Mesendoderm (in vitro differentiated cells): ENCODE measurements around the gene RECQL5.
A peak's percentile ranks its signal among the peaks of the same experiment; 100 is the strongest.
"Not testable (repeated sequence)": the region's sequence is repeated elsewhere in the genome, so short reads cannot be mapped to it uniquely, and the experiment has no call there.

Experiments
- DNase-seq: peaks from one replicate; pipeline ENCODE4 v3.0.0; 2013
- H2AK5ac ChIP-seq: 2 replicates; pipeline ENCODE4 v1.6.1; 2013; ENCODE audit warnings: low read length, inconsistent platforms
- H2BK120ac ChIP-seq: 2 replicates; pipeline ENCODE4 v1.6.1; 2013; ENCODE audit warnings: low read depth, mild to moderate bottlenecking, low read length, moderate library complexity, mixed read lengths
- H2BK15ac ChIP-seq: replicated peaks from 2 replicates; pipeline ENCODE4 v1.6.1; 2013; ENCODE audit warnings: low read depth, mild to moderate bottlenecking, moderate library complexity
- H2BK5ac ChIP-seq: 2 replicates; pipeline ENCODE4 v1.6.1; 2013; ENCODE audit warnings: low read length, inconsistent platforms
- H3K18ac ChIP-seq: 2 replicates; pipeline ENCODE4 v1.6.1; 2013; ENCODE audit warnings: mild to moderate bottlenecking, low read length, mixed read lengths
- H3K23ac ChIP-seq: one replicate; pipeline ENCODE4 v1.6.1; 2013; ENCODE audit warnings: low read length
- H3K27ac ChIP-seq: 2 replicates; pipeline ENCODE4 v1.5.1; 2013; ENCODE audit warnings: low read depth, mild to moderate bottlenecking, inconsistent platforms, low read length, moderate library complexity
- H3K27me3 ChIP-seq: 2 replicates; pipeline ENCODE4 v1.6.1; 2013; ENCODE audit warnings: low read length, control low read depth, mild to moderate bottlenecking, inconsistent platforms; ENCODE audit not compliant: insufficient read depth, poor library complexity
- H3K36me3 ChIP-seq: 2 replicates; pipeline ENCODE4 v1.6.1; 2013; ENCODE audit warnings: low read length, inconsistent platforms; ENCODE audit not compliant: control insufficient read depth, insufficient read depth
- H3K4ac ChIP-seq: one replicate; pipeline ENCODE4 v1.6.1; 2013; ENCODE audit warnings: low read depth, mild to moderate bottlenecking, low read length, moderate library complexity
- H3K4me1 ChIP-seq: 2 replicates; pipeline ENCODE4 v1.6.1; 2013; ENCODE audit warnings: low read depth, low read length, inconsistent platforms; ENCODE audit not compliant: control insufficient read depth
- H3K4me2 ChIP-seq: 2 replicates; pipeline ENCODE4 v1.6.1; 2013; ENCODE audit warnings: low read length
- H3K4me3 ChIP-seq: 2 replicates; pipeline ENCODE4 v1.5.1; 2013; ENCODE audit warnings: mild to moderate bottlenecking, low read length
- H3K56ac ChIP-seq: one replicate; pipeline ENCODE4 v1.6.1; 2013; ENCODE audit warnings: low read length
- H3K79me1 ChIP-seq: 2 replicates; pipeline ENCODE4 v1.6.1; 2013; ENCODE audit warnings: low read length, inconsistent platforms
- H3K79me2 ChIP-seq: 2 replicates; pipeline ENCODE4 v1.6.1; 2013; ENCODE audit warnings: mild to moderate bottlenecking, low read length; ENCODE audit not compliant: control insufficient read depth, insufficient read depth
- H3K9ac ChIP-seq: 2 replicates; pipeline ENCODE4 v1.6.1; 2013; ENCODE audit warnings: low read length, inconsistent platforms
- H4K5ac ChIP-seq: one replicate; pipeline ENCODE4 v1.6.1; 2013; ENCODE audit warnings: low read length
- H4K8ac ChIP-seq: one replicate; pipeline ENCODE4 v1.6.1; 2013; ENCODE audit warnings: low read depth, mild to moderate bottlenecking, control low read depth, low read length, moderate library complexity
- WGBS: extraction: QIAGEN DNeasy Blood & Tissue Kit; methylation state at CpG from one replicate; pipeline ENCODE4 v1.1.7; 2013; ENCODE audit warnings: low lambda C conversion rate, missing lambda C conversion rate; ENCODE audit not compliant: insufficient coverage; ENCODE audit errors: extremely low coverage; 5-methylcytosine and 5-hydroxymethylcytosine counted together

RECQL5 gene

GRCh38 chr17:75593430-75593829, 73.5 kb downstream of the RECQL5 start:
- WGBS = no CpG with 5 or more reads among the region's 9 CpGs

GRCh38 chr17:75592348-75593020, 74.5 kb downstream of the RECQL5 start:
- no peak for DNase-seq
- Histone ChIP-seq H2BK120ac (no peak overlapping the region), H3K27me3 (no peaks in the 10 kb centered on the region), H2BK5ac (no peak overlapping the region), H4K8ac (no peak overlapping the region), H3K56ac (no peak overlapping the region), H3K4me1 (no peaks in the 10 kb centered on the region), H2BK15ac (no peak overlapping the region), H2AK5ac (no peak overlapping the region), H3K27ac (no peak overlapping the region), H3K4me2 (no peak overlapping the region), H3K4me3 (no peak overlapping the region), H3K79me2 (no peaks in the 10 kb centered on the region), H4K5ac (no peak overlapping the region), H3K36me3 (no peaks in the 10 kb centered on the region), H3K9ac (no peak overlapping the region), H3K79me1 (no peaks in the 10 kb centered on the region), H3K4ac (no peak overlapping the region), H3K23ac (no peak overlapping the region), H3K18ac (no peak overlapping the region)
- no CpG with 5 or more reads among the region's 17 CpGs for WGBS

More at GRCh38 chr17:75593430-75593829, 73.5 kb downstream of the RECQL5 start:
- not testable (repeated sequence) for H2AK5ac ChIP-seq, H3K56ac ChIP-seq, H3K4me3 ChIP-seq, H3K4me1 ChIP-seq, H3K23ac ChIP-seq, H2BK5ac ChIP-seq, H2BK15ac ChIP-seq, H3K27ac ChIP-seq, H3K9ac ChIP-seq, H3K27me3 ChIP-seq, H3K18ac ChIP-seq, H3K4ac ChIP-seq, H4K5ac ChIP-seq, H2BK120ac ChIP-seq, H3K4me2 ChIP-seq, DNase-seq, H3K36me3 ChIP-seq, H3K79me2 ChIP-seq, H4K8ac ChIP-seq, H3K79me1 ChIP-seq

- Histone ChIP-seq H3K79me1 (no peaks in the 10 kb centered on the region), H3K27ac (no peak overlapping the region), H2BK15ac (no peak overlapping the region), H2BK120ac (no peak overlapping the region), H3K4me1 (no peaks in the 10 kb centered on the region), H3K79me2 (no peaks in the 10 kb centered on the region), H2BK5ac (no peak overlapping the region), H3K4me3 (no peak overlapping the region), H4K8ac (no peak overlapping the region), H3K18ac (no peak overlapping the region), H3K36me3 (no peaks in the 10 kb centered on the region), H3K9ac (no peak overlapping the region), H3K4me2 (no peak overlapping the region), H3K27me3 (no peaks in the 10 kb centered on the region), H2AK5ac (no peak overlapping the region), H3K4ac (no peak overlapping the region), H3K56ac (no peak overlapping the region), H3K23ac (no peak overlapping the region), H4K5ac (no peak overlapping the region)
- DNase-seq = no peak
- WGBS = no CpG with 5 or more reads among the region's 7 CpGs
Measured at GRCh38 chr17:75591722-75592302, 75.1 kb downstream of the RECQL5 start.

GRCh38 chr17:75590849-75591721, 75.9 kb downstream of the RECQL5 start:
- no peak overlapping the region for H3K9ac ChIP-seq
- no peaks in the 10 kb centered on the region for H3K27me3 ChIP-seq

GRCh38 chr17:75590314-75590761, 76.6 kb downstream of the RECQL5 start:
- H3K9ac ChIP-seq = no peak overlapping the region
- no peak overlapping the region for H3K18ac ChIP-seq
- WGBS = no CpG with 5 or more reads among the region's 8 CpGs
- H3K79me2 ChIP-seq = no peaks in the 10 kb centered on the region
- peak overlapping the region; percentile 82 for H3K56ac ChIP-seq
- H4K5ac ChIP-seq = no peak overlapping the region
- no peak for DNase-seq
- H3K27ac ChIP-seq = no peak overlapping the region
- no peaks in the 10 kb centered on the region for H3K79me1 ChIP-seq
- H2BK15ac ChIP-seq = no peak overlapping the region
- no peak overlapping the region for H3K4me2 ChIP-seq
- no peaks in the 10 kb centered on the region for H3K4me1 ChIP-seq
- no peak overlapping the region for H2BK120ac ChIP-seq
- no peak overlapping the region for H3K4ac ChIP-seq
- no peaks in the 10 kb centered on the region for H3K36me3 ChIP-seq
- no peak overlapping the region for H2BK5ac ChIP-seq
- no peak overlapping the region for H2AK5ac ChIP-seq
- no peak overlapping the region for H3K23ac ChIP-seq
- H4K8ac ChIP-seq = no peak overlapping the region
- H3K4me3 ChIP-seq = no peak overlapping the region
- H3K27me3 ChIP-seq = no peaks in the 10 kb centered on the region

More at GRCh38 chr17:75590849-75591721, 75.9 kb downstream of the RECQL5 start:
- H4K5ac ChIP-seq = no peak overlapping the region
- H3K56ac ChIP-seq = no peak overlapping the region
- no peak overlapping the region for H3K4me3 ChIP-seq
- no peak overlapping the region for H3K18ac ChIP-seq
- H3K4ac ChIP-seq = no peak overlapping the region
- WGBS = no CpG with 5 or more reads among the region's 12 CpGs
- no peaks in the 10 kb centered on the region for H3K79me2 ChIP-seq
- H2BK120ac ChIP-seq = no peak overlapping the region
- DNase-seq = no peak
- no peak overlapping the region for H2BK15ac ChIP-seq
- no peak overlapping the region for H2AK5ac ChIP-seq
- H3K27ac ChIP-seq = no peak overlapping the region
- no peak overlapping the region for H3K23ac ChIP-seq
- no peaks in the 10 kb centered on the region for H3K79me1 ChIP-seq
- no peaks in the 10 kb centered on the region for H3K36me3 ChIP-seq
- H3K4me2 ChIP-seq = no peak overlapping the region
- no peak overlapping the region for H2BK5ac ChIP-seq
- no peak overlapping the region for H4K8ac ChIP-seq
- no peaks in the 10 kb centered on the region for H3K4me1 ChIP-seq
